Superior temporal gyrus (tissue), 1 donor: Measurements from ENCODE around the gene CNPY2.
A peak's percentile ranks its signal among the peaks of the same experiment; 100 is the strongest.
"Not testable (repeated sequence)": the region's sequence is repeated elsewhere in the genome, so short reads cannot be mapped to it uniquely, and the experiment has no call there.

Experiments
- DNase-seq: peaks from one replicate; pipeline ENCODE4 v3.0.0-alpha.2; 2016; ENCODE audit errors: extremely low spot score

The CNPY2 gene

DNA sequence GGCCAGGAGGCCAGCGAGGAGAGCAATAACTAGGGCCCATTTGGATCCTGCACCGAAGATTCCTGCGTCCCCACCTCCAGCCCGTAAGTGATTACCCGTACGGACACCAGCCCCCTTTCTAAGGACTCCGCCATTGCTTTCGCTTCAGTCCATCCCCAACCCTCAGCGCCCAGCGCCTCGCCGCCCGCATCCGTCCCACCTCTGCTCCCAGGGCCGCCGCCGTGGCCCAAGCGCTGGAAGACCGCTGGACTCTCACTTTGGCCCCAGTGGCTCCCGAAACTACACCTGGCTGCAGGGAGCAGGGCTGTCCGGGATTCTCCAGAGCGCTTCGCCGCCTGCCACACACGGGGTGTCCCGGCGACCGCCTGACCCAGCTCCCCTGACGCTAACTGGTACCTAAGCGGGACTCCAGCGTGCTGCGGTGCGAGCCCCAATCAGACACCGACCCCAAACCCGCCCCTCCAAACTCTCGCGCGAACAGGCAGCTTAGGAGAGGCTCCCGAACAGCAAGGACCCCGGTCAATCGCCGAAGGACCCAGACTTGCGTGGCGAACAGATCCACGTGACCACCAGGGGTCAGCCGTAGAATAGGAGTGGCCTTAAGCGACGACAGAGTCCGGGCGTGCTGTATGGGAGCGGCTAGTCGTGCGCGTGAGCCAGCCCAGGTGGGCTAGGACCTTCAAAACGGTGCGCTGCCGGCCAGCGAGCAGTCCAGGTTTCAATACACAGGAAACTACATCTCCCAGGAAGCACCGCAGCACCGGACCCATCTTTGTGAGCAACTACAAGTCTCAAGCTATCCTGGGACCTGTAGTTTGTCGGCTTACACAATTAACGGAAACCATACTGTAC, at the start of gene CNPY2:
Gene CNPY2, minus strand, starts transcription at position 367 of the 852 bp plus-strand sequence. CDS start 771 bp downstream, outside the sequence.
- DNase-seq: peak; percentile 94

DNA sequence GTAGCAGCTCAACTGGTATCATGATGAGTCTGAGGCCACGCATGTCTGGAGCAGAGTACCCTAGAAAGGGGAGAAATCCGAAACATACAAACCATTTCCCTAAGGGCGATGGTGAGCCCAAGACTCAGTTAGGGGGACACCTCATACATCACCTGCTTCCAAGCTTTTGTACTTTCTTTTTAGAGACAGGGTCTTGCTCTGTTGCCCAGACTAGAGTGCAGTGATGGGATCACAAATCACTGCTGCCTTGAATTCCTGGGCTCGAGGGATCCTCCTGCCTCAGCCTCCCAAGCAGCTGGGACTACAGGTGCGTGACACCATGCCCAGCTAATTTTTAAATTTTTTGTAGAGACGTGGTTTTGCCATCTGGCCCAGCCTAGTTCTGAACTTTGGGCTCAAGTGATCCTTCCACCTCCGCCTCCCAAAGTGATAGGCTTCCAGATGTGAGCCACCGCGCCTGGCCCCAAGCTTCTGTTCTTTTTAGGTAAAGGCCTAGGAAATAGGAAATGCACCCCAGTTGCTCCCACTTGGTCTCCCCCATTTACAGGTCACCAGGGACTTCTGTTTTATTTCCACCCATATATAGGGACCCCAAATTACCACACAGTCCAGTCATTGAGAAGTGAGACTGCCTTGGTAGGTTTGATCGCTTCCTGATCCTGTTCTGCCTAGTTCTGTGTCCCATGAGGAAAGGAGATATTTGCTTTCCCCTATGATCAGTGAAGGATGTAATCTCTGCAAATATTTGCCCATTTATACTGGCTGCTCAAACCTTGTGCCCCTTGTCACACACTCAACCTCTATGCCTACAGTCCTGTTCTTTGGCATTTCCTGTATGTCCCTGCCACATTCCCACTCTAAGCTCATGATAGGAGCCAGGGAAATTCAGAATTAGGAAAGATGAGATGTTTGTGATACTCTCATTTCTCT, 46.6 kb upstream of the CNPY2 start, which contains the start of gene APOF:
Gene APOF, minus strand, starts transcription at position 728 of the 930 bp plus-strand sequence. Its CDS starts 112 bp downstream, at position 616.
- DNase-seq: no peak

DNA sequence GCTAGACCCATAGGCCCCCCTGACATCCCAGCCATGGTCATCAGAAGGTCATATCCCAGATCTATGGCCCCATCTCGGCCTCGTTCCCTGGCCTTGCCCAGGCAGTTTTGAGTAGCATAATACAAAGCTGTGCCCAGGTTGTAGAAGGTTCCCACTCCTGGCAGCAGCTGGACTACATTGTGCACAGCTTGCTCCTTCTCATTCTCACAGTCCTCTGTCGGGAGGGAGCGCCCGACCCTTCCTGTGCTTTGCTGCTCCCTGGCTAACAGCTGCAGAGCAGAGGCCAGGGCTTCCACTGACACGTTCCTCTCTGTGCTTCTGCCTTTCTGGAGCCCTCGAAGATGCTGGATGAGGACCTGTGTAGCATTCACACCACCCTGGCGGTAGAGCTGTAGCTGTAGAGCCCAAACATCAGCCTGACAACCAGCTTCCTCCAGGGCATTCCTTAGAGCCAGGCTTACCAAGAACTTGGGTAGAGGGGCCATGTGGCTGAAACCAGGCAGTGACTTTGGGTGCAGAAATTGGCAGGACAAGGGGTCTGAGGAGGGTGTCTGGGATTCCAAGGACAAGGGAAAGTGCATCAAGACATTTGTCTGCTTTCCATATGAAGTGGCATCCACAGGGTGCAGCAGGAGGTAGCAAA, 45.8 kb upstream of the CNPY2 start:
- no peak for DNase-seq

DNA sequence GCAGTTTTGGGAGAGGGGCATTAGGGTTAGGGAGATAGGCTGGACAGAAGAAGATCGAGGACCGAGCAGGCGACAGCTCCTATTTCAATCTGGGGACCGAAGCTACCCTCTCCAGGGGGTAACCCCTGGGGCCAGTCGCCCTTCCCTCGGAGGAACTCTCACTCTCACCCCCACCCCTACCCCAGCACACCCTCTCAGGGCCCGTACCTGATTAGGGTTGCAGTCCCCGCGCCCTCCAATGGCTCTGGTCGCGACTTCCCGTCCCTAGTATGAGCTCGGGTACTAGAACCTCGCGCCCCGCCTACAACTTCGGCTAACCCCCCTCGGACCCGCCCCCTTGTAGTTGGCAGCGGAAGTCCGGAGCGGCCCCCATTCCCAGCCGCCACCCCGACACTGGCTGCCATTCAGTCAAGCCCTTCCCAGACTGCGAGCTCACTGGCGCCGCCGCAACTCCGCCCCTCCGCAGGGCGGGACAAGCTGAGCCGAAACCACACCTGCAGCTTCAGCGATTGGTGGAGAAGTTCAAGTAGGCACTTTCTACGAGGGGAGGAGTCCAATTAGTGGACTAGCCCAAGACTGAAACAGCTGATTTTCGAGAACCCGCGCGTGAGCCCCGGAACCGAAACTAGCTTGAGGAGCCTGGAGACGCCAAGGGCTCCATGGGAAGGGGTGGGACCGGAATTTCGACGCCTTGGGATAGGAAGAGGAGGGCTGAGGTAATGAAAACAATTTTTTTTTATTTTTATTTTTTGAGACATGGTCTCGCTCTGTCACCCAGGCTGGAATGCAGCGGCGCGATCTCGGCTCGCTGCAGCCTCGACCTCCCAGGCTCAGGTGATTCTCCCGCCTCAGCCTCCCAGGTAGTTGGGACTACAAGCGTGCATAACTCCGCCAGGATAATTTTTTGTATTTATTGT, 44.3 kb upstream of the CNPY2 start, which contains the start of gene STAT2:
Gene STAT2, minus strand, starts transcription at position 257 of the 917 bp plus-strand sequence. CDS start 3,536 bp downstream, outside the sequence.
- peak; percentile 99 for DNase-seq

DNA sequence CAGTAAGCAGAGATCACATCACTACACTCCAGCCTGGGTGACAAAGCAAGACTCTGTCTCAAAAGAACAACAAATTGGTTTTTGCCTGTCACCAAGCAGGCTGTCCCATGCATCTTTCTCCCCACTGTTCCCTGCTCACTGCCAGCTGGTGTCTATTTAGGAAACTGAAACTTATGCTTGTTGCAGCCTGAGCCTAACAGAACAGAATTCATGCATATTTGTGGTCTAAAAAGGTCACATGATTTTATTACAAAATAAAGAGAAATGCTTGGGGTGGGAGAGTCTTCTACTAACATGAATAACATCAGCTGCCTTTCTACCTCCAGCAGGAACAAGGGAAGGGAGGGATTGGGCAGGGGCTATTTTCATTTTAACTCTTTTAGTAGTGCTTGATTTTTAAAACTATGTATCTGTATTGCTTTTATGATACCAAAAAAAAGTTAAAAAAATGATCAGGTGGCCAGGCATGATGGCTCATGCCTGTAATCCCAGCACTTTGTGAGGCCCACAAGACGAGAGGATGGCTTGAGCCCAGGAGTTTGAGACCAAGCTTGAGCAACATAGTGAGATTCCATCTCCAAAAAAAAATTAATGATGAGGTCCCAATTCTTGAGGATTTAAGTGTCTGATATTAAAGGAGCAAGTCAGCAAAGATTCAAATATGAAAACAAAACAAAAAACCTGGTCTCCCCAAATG, 43.2 kb upstream of the CNPY2 start:
- DNase-seq: peak; percentile 80

DNA sequence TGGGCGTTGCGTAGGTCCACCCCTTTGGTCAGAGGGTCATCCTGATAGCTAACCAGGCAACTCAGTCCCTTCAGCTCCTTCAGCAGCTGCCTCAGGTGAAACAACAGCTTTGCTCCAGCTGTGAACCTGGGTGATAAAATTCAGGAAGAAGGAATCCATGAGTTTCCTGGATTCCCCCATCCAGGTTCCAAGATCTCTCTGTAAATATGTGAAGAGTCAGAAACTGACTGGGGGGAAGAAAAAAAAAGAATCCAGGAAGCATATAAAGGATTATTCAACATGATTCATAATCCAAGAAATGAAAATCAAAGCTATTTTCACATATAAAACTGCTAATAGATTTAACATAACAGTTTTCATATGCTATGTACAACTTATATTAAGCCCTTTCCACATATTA, 35.5 kb upstream of the CNPY2 start:
- DNase-seq: no peak

DNA sequence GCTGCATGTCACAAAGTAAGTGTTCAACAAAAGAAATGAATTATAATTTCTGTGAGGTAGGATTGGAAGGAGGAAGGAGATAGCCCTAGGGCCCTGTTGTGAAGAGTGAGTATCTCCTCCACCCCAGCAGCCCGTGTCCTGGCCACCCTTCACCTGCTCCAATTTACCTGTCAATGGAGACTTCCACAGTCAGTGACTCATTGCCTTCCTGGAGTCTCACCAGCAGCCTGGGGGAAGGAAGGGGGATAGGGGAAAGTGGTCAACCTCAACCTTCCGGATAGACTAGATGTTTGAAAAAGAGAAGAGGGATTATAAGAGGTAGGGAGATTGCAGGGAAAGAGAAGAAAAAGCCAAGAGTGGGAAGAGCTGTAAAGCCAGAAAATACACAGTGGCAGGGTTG, 34.9 kb upstream of the CNPY2 start:
- DNase-seq: no peak

DNA sequence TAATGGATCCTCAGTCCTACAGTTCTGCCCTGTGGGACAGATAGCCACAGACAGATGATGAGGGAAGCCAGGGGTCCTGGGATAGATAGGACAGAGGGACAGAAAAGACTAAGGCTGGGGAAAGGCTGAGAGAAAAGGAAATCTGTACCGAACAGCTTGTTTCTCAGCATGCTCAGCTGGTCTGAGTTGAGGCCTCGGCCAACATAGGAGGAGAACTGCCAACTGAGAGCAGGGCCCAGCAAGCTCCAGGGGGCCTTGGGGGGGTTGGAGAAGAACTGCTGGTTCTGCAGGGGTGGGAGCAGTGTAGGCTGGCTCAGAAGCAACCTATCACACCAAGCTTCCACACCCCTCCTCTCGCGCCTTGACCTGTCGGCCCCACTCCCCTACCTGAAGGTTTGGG, 33.0 kb upstream of the CNPY2 start:
- no peak for DNase-seq

DNA sequence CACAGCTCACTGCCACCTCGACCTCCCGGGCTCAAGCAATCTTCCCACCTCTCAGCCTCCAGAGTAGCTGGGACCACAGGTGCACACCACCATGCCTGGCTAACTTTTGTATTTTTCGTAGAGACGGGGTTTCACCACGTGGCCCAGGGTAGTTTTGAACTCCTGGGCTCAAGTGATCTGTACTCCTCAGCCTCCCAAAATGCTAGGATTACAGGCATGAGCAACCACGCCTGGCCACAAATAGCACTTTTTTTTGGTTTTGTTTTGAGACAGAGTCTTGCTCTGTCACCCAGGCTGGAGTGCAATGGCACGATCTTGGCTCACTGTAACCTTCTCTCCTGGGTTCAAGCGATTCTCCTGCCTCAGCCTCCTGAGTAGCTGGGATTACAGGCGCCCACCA, 31.5 kb upstream of the CNPY2 start:
- not testable (repeated sequence) for DNase-seq

DNA sequence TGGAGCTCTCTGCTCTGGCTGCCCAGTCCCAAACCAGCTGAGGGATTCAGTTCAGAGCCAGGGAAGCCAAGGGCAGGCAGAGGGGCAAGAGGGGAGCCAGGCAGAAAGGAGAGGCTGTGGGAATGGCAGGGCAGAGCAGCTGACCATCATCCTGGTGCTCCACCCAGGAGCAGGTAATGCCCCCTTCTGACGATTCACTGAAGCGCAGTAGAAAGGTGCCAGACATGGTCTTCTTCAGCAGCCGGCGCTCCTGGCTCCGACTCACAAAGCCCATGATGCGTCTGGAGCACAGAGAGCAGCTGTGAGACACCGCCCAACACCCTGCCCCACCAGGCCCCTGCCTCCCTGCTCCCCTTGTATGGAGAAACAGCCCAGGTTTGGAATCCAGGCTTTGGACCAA, 30.9 kb upstream of the CNPY2 start:
- no peak for DNase-seq

DNA sequence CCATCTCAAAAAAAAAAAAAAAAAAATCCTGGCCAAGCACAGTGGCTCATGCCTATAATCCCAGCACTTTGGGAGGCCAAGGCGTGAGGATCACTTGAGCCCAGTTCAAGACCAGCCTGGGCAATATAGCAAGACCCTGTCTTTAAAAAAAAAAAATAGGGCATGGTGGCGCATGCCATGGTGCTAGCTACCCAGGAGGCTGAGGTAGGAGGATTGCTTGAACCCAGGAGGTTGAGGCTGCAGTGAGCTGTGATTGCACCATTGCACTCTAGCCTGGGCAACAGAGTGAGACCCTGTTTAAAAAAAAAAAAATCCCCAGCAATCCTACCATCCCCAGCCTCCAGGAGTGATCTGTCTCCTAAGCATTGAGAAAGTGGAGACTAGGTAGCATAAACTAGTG, 26.5 kb upstream of the CNPY2 start:
- not testable (repeated sequence) for DNase-seq

DNA sequence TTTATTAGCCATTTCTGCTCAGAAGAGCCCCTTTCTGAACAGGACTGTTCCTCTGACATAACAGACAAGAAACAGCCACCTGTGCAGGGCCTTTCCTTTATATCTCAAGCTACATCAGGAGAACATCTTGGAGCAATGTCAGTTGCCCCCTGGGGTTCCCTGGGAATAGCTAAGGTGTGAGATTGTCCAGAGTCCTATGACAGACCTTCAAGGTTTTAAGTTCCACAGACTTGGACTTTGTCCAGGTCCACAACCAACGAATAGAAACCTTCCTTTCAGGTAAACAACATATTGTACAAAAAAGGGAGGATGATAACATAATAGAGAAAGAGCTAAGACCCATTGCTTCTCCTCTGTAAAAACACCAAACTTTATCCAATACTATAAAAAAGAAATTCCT, 25.8 kb upstream of the CNPY2 start:
- DNase-seq: no peak

DNA sequence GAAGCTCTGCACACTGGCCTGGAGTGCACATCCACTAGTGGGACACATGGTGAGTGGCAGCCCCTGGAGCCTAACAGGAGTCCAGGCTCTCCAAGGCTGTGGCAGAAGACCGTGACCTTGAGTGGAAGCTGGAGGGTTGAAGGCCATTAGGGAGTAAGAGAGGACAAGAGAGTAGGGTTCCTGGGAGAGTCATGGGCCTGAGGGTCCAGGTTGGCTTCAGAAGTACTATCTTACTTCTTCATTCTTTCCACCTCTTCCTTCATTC, 23.3 kb upstream of the CNPY2 start:
- no peak for DNase-seq

DNA sequence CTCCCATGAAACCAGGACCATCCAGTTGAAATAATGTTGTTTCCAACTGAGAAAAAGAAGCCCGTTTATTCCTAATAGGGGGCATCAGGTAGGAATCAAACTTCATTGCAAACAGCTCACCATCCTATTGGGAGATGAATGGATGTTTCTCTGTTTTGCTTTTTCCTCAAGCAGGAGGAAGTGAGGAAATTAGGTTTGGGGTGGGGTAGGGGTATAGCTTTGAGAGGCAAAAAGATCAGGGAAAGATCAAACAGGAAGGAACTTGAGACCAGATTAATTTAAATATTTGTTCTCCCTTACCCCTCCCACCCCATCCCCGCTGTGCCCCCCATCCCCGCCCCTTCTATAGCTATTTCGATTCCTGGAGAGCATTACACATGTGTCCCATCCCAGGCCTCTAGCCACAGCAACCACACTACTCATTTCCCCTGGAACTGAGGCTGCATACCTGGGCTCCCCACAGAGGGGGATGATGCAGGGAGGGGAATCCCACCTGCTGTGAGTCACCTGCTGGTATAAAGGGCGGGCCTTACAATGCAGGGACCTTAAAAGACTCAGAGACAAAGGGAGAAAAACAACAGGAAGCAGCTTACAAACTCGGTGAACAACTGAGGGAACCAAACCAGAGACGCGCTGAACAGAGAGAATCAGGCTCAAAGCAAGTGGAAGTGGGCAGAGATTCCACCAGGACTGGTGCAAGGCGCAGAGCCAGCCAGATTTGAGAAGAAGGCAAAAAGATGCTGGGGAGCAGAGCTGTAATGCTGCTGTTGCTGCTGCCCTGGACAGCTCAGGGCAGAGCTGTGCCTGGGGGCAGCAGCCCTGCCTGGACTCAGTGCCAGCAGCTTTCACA, 22.7 kb upstream of the CNPY2 start, which contains the start of gene IL23A:
Gene IL23A, plus strand, starts transcription at position 577 of the 850 bp plus-strand sequence. Its CDS starts 161 bp downstream, at position 738.
- DNase-seq: no peak

DNA sequence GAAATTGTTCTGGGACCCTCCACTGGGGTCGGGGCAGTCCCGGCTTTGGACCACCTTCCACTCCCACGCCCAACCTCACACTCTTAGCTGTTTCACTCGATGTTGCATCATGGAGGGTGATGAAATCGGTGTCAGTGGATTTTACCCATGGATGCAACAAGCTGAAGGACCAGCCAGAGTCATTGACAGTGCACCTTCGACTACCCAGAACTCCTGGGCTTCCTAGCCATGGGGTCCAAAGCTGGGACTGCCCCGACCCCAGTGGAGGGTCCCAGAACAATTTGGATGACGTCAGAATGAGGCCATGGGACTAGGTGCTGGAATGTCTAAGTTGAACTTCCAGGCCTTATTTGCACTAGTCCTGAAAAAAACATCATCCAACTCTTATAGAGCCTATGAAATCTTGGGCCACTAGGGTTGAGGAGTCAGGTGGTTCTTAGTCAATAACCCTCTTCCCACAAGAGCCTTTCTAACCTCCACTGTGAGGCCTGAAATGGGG, 22.0 kb upstream of the CNPY2 start:
- DNase-seq: no peak

DNA sequence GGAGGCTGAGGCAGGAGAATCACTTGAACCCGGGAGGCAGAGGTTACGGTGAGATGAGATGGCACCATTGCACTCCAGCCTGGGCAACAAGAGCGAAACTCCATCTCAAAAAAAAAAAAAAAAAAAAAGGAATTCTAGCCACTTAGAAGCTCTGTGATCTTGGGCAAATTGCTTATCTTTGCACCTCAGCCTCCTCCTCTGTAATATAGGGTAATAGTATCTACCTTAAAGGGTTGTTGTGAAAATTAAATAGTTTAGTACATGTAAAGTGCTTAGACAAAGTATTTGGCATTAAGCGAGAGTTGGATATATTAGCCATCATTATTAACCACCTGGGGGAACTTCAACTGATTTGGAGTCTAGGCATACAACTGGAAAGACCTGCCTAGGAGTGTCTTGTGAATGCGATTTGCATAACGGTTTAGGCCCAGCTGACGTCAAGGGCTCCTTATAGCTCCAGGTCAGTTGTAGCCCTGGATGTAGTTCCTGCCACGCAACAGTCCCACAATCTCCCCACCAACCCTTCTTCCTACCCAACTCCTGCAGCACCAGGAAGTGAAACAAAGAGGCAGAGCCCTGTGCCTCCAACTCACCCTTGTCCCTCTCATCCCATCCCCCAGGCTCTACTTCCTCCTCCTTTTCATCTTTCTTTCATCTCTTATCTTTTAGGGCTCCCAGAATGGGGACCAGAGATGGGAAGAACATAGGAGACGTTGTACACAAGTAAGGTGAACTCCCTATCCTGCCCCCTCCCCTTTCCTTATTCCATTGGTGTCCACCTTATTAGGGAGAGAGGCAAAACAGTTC, 20.8 kb upstream of the CNPY2 start:
- no peak for DNase-seq

DNA sequence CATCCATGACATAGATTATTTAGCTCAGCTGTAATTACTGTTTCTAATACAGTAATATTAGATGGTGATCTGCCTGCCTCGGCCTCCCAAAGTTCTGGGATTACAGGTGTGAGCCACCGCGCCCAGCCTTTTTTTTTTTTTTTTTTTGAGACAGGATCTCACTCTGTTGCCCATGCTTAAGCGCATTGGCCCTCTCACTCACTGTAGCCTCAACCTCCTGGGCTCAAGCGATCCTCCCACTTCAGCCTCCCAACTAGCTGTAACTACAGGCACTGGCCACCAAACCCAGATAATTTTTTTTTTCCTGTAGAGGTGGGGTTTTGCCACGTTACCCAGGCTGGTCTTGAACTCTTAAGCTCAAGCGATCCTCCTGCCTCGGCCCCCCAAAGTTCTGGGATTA, 19.7 kb upstream of the CNPY2 start:
- not testable (repeated sequence) for DNase-seq

DNA sequence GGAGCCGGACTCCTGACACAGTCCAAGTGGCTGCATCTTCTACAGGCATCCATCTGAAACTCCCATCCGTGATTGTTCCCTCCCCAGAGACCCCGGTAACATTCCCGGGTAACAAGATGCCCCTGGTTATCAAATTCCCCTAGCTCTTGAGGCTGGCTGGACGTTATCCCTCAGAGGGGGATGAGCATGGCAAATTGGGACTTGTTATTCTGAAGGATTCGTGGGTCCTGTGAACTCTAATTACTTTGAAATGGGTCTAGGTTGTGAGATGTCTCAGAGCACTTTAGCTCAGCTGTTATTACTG, 18.7 kb upstream of the CNPY2 start:
- DNase-seq: no peak
